Keratinocyte (primary cell): Measurements from ENCODE around the gene GLIPR1L2.

Experiments used
- EZH2 ChIP-seq: IDR thresholded peaks from one replicate; pipeline ENCODE4 v1.6.1; 2012; ENCODE audit warnings: inconsistent platforms, mild to moderate bottlenecking, low read length, moderate library complexity
- TF ChIP-seq, protein P1 (sequence below), 3 experiments: IDR thresholded peaks in 1 of 3; conservative IDR thresholded peaks in 1 of 3; optimal IDR thresholded peaks in 1 of 3; 2 replicates in 2 of 3; 3 replicates in 1 of 3; pipeline versions ENCODE3 to v1.5.1; 2011; ENCODE audit warnings: low read length in 3 of 3, mild to moderate bottlenecking in 3 of 3, moderate library complexity in 2 of 3, control low read depth in 1 of 3, inconsistent platforms in 1 of 3; ENCODE audit not compliant: insufficient read depth in 2 of 3; ENCODE audit errors: extremely low read depth in 1 of 3

- TF ChIP-seq, protein P1, sequence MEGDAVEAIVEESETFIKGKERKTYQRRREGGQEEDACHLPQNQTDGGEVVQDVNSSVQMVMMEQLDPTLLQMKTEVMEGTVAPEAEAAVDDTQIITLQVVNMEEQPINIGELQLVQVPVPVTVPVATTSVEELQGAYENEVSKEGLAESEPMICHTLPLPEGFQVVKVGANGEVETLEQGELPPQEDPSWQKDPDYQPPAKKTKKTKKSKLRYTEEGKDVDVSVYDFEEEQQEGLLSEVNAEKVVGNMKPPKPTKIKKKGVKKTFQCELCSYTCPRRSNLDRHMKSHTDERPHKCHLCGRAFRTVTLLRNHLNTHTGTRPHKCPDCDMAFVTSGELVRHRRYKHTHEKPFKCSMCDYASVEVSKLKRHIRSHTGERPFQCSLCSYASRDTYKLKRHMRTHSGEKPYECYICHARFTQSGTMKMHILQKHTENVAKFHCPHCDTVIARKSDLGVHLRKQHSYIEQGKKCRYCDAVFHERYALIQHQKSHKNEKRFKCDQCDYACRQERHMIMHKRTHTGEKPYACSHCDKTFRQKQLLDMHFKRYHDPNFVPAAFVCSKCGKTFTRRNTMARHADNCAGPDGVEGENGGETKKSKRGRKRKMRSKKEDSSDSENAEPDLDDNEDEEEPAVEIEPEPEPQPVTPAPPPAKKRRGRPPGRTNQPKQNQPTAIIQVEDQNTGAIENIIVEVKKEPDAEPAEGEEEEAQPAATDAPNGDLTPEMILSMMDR (optimal IDR thresholded peaks at IDR 0.05 in 1 of 3, IDR thresholded peaks at IDR 0.05 in 1 of 3, conservative IDR thresholded peaks at IDR 0.05 in 1 of 3; ENCODE audit: extremely low read depth in 1 of 3, insufficient read depth in 2 of 3, low read length in 3 of 3) = no peak
- no peak for TF ChIP-seq EZH2
These were observed 40.5 kb upstream of the GLIPR1L2 start for GRCh38 chr12:75350413-75350812.
